22Rv1 (cell line): ENCODE data around the gene GPR6.

ENCODE experiments used
- H3K27ac ChIP-seq: fragments of 450-650 bp; 2 replicates; pipeline ENCODE4 v1.5.1; 2017
- CTCF ChIP-seq: fragments of 450-650 bp; IDR thresholded peaks from 2 replicates; pipeline ENCODE4 v1.5.1; 2017; ENCODE audit warnings: mild to moderate bottlenecking
- ZFX ChIP-seq: fragments of 450-650 bp; IDR thresholded peaks from 2 replicates; pipeline ENCODE4 v1.6.1; 2017; ENCODE audit warnings: antibody characterized with exemption, borderline replicate concordance

Gene GPR6

GRCh38 chr6:109955491-109955890, 22.6 kb upstream of the GPR6 start:
- no peak overlapping the region for H3K27ac ChIP-seq
- TF ChIP-seq ZFX (no peak), CTCF (no peak)

DNA sequence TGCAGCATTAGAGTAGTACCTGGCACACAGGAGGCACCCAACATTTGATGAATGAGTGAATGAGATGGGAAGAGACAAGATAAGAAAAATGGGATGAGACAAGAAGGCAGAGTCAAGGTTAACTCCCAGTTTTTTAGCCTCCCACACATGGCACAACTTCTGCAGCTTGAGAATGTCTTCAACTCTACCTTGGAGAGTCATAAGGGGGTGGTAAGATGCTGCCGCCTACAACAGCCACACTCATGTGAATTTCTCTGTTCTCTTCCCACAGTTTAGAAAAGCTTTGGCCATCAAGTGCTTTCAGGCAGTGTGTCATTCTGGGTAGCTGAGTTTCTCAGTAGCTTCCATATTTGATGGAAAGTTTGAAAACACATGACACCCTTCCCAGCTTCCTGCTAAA, 19.5 kb upstream of the GPR6 start:
- H3K27ac ChIP-seq = no peak overlapping the region

DNA sequence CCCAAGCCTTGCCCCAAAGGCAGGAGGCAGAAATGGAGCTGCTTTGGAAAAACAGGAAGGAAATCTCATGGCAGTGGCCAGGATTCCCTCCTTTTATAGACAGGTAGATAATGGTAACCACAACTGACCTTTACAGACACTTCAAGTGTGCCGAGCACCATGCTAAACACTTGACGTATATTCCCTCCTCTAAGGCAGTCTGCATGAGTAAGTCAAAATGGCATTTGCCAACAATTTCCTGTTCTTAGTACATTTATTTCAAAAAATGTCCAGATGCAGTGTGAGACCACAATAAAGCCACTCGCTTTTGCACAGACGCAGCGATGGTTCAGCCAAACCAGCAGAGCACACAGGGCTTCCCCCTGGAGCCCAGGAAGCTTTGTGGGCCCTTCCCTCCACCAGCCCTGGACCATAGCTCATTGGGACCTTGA, 16.5 kb upstream of the GPR6 start:
- H3K27ac ChIP-seq = no peak overlapping the region
- no peak for TF ChIP-seq CTCF
- TF ChIP-seq ZFX = no peak

More for the DNA sequence above, 19.5 kb upstream of the GPR6 start:
- TF ChIP-seq ZFX (no peak), CTCF (no peak)

DNA sequence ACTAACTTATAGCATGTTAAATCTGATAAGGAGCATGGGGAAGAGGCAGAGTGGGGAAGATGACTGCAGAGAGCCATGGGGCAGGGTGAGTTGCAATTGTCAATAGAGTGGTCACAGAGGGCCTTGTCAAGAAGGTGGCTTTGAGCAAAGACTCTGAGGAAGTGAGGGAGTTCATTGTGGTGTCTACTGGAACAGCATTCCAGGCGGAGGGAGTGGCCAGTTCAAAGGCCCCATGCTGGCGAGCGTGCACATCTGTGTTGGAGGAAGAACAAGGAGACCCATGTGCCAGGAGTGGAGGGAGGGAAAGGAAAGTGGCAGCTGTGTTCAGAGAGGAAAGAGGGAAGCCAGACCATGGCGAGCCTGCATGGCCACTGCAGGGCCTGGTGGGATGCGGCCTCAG, 15.8 kb upstream of the GPR6 start:
- no peak overlapping the region for H3K27ac ChIP-seq
- TF ChIP-seq CTCF = no peak
- TF ChIP-seq ZFX = no peak

- no peak overlapping the region for H3K27ac ChIP-seq
- TF ChIP-seq ZFX = no peak
- TF ChIP-seq CTCF = no peak
These were observed 14.4 kb upstream of the GPR6 start for GRCh38 chr6:109963598-109964170.

- H3K27ac ChIP-seq = no peak overlapping the region
- TF ChIP-seq CTCF = no peak
- TF ChIP-seq ZFX = no peak
These were observed 13.2 kb upstream of the GPR6 start for GRCh38 chr6:109964949-109965348.

DNA sequence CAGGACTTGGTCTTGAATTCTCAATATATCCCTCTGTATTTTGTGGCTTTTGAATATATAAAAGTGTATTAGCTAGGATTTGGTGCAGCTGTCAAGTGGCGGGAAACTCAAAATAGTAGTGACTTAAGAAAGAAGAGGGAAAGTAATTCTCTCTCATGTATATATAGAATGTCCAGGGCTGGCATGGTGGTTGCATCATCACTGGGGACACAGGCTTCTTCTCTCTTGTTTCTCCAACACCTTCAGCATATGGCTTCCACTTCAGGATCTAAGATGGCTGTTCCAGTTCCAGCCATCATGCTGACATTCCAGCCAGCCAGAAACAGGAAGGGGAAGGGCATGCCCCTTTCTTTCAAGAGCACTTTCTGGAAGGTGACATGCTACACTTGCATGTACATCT, 11.8 kb upstream of the GPR6 start:
- no peak for TF ChIP-seq ZFX
- TF ChIP-seq CTCF = no peak
- H3K27ac ChIP-seq = no peak overlapping the region
